B cell (primary cell): ENCODE data around the gene NRL. TPM values are rescaled to one million over a fixed set of nuclear protein-coding genes. Genes with fewer than 3 reads are reported as not detected.

Source experiments
- ATAC-seq: fragments of 200-7000 bp; cut with Tn5 transposase; one replicate; pipeline ENCODE4 v1.10.0; 2021; ENCODE audit warnings: low read depth, mild to moderate bottlenecking, moderate number of reproducible peaks, moderate library complexity
- CTCF ChIA-PET: fragments of 350-600 bp; sonication (Branson Sonifier 250); formaldehyde crosslinking; loops from one replicate; lab custom pipeline; 2021; ENCODE audit warnings: antibody characterized with exemption, inconsistent platforms; lab: Charles Lee
- POLR2A ChIA-PET: fragments of 350-600 bp; sonication (Branson Sonifier 250); formaldehyde crosslinking; loops from one replicate; lab custom pipeline; 2021; ENCODE audit warnings: antibody characterized with exemption; lab: Charles Lee
- DNase-seq: peaks from one replicate; pipeline ENCODE4 v3.0.0; 2013
- H2AFZ ChIP-seq: 2 replicates; pipeline ENCODE4 v1.6.1; 2012; ENCODE audit warnings: mild to moderate bottlenecking, low read depth, low read length; ENCODE audit not compliant: insufficient read depth, poor library complexity, severe bottlenecking
- H3K27ac ChIP-seq, 2 donors: 1 replicate in 1 of 2; 2 replicates in 1 of 2; pipeline ENCODE4 v1.5.1; 2012 to 2013; ENCODE audit warnings: low read length in 2 of 2, mild to moderate bottlenecking in 2 of 2, moderate library complexity in 1 of 2
- H3K27me3 ChIP-seq, 4 experiments: fragments of 200-600 bp in 1 of 4; sonication (generic) in 1 of 4; replicated peaks in 1 of 4; 1 replicate in 2 of 4; 2 replicates in 2 of 4; pipeline versions ENCODE4 v1.6.1 to v1.7.0; 2013 to 2016; ENCODE audit warnings: low read length in 3 of 4, mild to moderate bottlenecking in 2 of 4, mixed read lengths in 1 of 4, moderate library complexity in 1 of 4; ENCODE audit not compliant: insufficient read depth in 4 of 4, control insufficient read depth in 3 of 4; ENCODE audit errors: control extremely low read depth in 1 of 4
- H3K36me3 ChIP-seq, 2 experiments: replicated peaks in 1 of 2; 1 replicate in 1 of 2; 2 replicates in 1 of 2; pipeline versions ENCODE4 v1.6.1 to v1.7.1; 2013; ENCODE audit warnings: low read length in 1 of 2; ENCODE audit not compliant: insufficient read depth in 2 of 2, control insufficient read depth in 1 of 2; ENCODE audit errors: control extremely low read depth in 1 of 2, extremely low read depth in 1 of 2
- H3K4me1 ChIP-seq, 2 donors: fragments of 200-600 bp in 1 of 2; sonication (generic) in 1 of 2; 1 replicate in 1 of 2; 2 replicates in 1 of 2; pipeline versions ENCODE4 v1.5.1 to v1.6.1; 2013 to 2017; ENCODE audit warnings: low read length in 2 of 2; ENCODE audit not compliant: control insufficient read depth in 2 of 2, insufficient read depth in 2 of 2
- H3K4me2 ChIP-seq: replicated peaks from 2 replicates; pipeline ENCODE3; 2012; ENCODE audit warnings: mild to moderate bottlenecking, low read depth, low read length; ENCODE audit not compliant: poor library complexity, severe bottlenecking
- H3K4me3 ChIP-seq, 5 experiments: fragments of 200-600 bp in 1 of 5; sonication (generic) in 1 of 5; 1 replicate in 3 of 5; 2 replicates in 2 of 5; pipeline versions ENCODE4 v1.5.1 to v1.7.0; 2011 to 2016; ENCODE audit warnings: low read length in 4 of 5, mild to moderate bottlenecking in 4 of 5, low read depth in 2 of 5, control low read depth in 1 of 5, moderate library complexity in 1 of 5; ENCODE audit not compliant: insufficient read depth in 1 of 5; ENCODE audit errors: control extremely low read depth in 1 of 5, extremely low read depth in 1 of 5
- H3K79me2 ChIP-seq: fragments of 200-600 bp; sonication (generic); one replicate; pipeline ENCODE4 v1.6.0; 2016; ENCODE audit warnings: low read length; ENCODE audit not compliant: control insufficient read depth, insufficient read depth
- H3K9ac ChIP-seq: fragments of 200-600 bp; sonication (generic); 2 replicates; pipeline ENCODE4 v1.6.1; 2017; ENCODE audit warnings: mild to moderate bottlenecking, low read length, moderate library complexity
- H3K9me3 ChIP-seq, 3 donors: one replicate each; pipeline versions ENCODE4 v1.6.1 to v1.7.1; 2013; ENCODE audit warnings: low read length in 2 of 3; ENCODE audit not compliant: control insufficient read depth in 2 of 3, insufficient read depth in 1 of 3; ENCODE audit errors: control extremely low read depth in 1 of 3
- H4K20me1 ChIP-seq: 2 replicates; pipeline ENCODE4 v1.6.0; 2012; ENCODE audit warnings: mild to moderate bottlenecking, low read length; ENCODE audit not compliant: insufficient read depth, control insufficient read depth, poor library complexity, severe bottlenecking
- H3K27ac Mint-ChIP-seq: one replicate; pipeline ENCODE4 v1.8.0; 2021; ENCODE audit warnings: mixed read lengths
- H3K27me3 Mint-ChIP-seq: one replicate; pipeline ENCODE4 v1.8.0; 2021; ENCODE audit warnings: mixed read lengths
- H3K4me1 Mint-ChIP-seq: one replicate; pipeline ENCODE4 v1.8.0; 2021; ENCODE audit warnings: mixed read lengths
- H3K4me3 Mint-ChIP-seq: one replicate; pipeline ENCODE4 v1.8.0; 2021; ENCODE audit warnings: mixed read lengths
- H3K9me3 Mint-ChIP-seq: one replicate; pipeline ENCODE4 v1.8.0; 2022; ENCODE audit warnings: mixed read lengths; ENCODE audit not compliant: insufficient read depth
- EZH2 ChIP-seq: IDR thresholded peaks from 2 replicates; pipeline ENCODE4 v1.6.1; 2012; ENCODE audit warnings: borderline replicate concordance, low read depth, mild to moderate bottlenecking, moderate library complexity, low read length; ENCODE audit not compliant: insufficient read depth, poor library complexity, severe bottlenecking
- WGBS: methylation state at CpG from one replicate; pipeline ENCODE4 v1.1.5; 2013; ENCODE audit warnings: missing lambda C conversion rate; ENCODE audit not compliant: insufficient coverage; 5-methylcytosine and 5-hydroxymethylcytosine counted together
- intact Hi-C: fragments of 100-400 bp; cut with micrococcal nuclease; formaldehyde crosslinking; loops from one replicate; pipeline ENCODE4 v1.10.0; 2022
- polyA plus RNA-seq: library from polyadenylated mRNA; depleted of rRNA; stranded (reverse); fragments of >200 nt; gene quantifications from 2 replicates; pipeline ENCODE4 v1.2.3, GENCODE V29; 2012
- total RNA-seq, 2 donors: library from RNA; stranded (reverse); fragments of 120-200 nt in 1 of 2; gene quantifications; 1 replicate in 1 of 2; 2 replicates in 1 of 2; pipeline versions ENCODE4 v1.2.3 to v1.2.4, GENCODE V29; 2013 to 2022
- TF ChIP-seq, protein P1 (sequence below): fragments of 200-600 bp; IDR thresholded peaks from one replicate; pipeline ENCODE4 v1.8.0; 2022; ENCODE audit warnings: antibody characterized with exemption, mild to moderate bottlenecking

Gene NRL
- total and polyA plus RNA-seq, 2 donors (not counting 1 experiment from before 2014, with no cell fraction given), result 7.0 to 8.8 TPM

DNA sequence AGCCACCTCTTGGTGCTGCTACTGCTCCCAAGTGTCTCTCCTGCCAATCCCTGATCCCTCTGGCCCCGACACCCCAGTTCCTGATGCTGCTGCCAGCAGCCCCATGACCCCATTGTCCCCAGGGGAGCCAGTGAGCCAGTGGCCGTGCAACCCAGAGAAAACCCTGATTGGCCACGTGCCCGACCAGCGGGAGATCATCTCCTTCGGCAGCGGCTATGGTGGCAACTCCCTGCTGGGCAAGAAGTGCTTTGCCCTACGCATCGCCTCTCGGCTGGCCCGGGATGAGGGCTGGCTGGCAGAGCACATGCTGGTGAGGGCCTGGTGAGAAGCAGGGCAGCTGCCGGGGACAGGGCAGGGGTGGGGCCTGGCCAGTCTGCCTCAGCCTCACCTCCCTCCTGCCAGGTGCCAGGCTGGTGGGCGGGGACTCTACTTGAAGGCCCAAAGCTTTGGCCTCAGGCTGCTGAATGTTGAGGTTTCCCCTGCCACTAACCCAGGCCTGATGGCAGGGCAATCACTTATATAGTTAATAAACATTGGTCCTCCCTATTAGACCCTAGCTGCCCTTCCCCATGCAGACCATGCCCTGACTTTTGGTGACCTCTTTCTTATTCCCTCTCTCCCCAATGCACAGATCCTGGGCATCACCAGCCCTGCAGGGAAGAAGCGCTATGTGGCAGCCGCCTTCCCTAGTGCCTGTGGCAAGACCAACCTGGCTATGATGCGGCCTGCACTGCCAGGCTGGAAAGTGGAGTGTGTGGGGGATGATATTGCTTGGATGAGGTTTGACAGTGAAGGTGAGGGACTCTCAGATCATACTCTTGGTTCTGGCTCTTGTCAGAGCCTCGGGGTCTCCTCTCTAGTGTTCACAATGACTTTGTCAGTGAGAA is 15.6 kb downstream of the NRL start:
- intact Hi-C loops, result no loop called here
- Histone ChIP-seq H3K27me3 (no peaks in the 10 kb centered on the region), H3K27ac (no peak overlapping the region), H3K4me1 (peaks cover 5 to 19% of the 10 kb centered on the region in 2 donors), H3K36me3 (peaks cover 2 to 63% of the 10 kb centered on the region in 2 experiments), H3K9ac (no peak overlapping the region), H4K20me1 (peaks cover 7% of the 10 kb centered on the region), H3K4me2 (no peak overlapping the region), H3K79me2 (peaks cover 44% of the 10 kb centered on the region), H3K9me3 (no peaks in the 10 kb centered on the region), H3K4me3 (no peak overlapping the region), H2AFZ (no peak overlapping the region)
- DNase-seq (no peak), ATAC-seq (no peak)
- Mint-ChIP-seq H3K9me3 (no peaks in the 10 kb centered on the region), H3K4me1 (peaks cover 18% of the 10 kb centered on the region), H3K27ac (no peak overlapping the region), H3K4me3 (no peak overlapping the region), H3K27me3 (no peaks in the 10 kb centered on the region)
- CTCF ChIA-PET, result interaction anchor here (1.4 to 12.1 kb wide), 3 partner anchors 6 to 9 kb away, joined by 5 to 292 read pairs (median 292); partner anchors contain the start of gene PCK2
- TF ChIP-seq EZH2, result no peak
- TF ChIP-seq, protein P1, sequence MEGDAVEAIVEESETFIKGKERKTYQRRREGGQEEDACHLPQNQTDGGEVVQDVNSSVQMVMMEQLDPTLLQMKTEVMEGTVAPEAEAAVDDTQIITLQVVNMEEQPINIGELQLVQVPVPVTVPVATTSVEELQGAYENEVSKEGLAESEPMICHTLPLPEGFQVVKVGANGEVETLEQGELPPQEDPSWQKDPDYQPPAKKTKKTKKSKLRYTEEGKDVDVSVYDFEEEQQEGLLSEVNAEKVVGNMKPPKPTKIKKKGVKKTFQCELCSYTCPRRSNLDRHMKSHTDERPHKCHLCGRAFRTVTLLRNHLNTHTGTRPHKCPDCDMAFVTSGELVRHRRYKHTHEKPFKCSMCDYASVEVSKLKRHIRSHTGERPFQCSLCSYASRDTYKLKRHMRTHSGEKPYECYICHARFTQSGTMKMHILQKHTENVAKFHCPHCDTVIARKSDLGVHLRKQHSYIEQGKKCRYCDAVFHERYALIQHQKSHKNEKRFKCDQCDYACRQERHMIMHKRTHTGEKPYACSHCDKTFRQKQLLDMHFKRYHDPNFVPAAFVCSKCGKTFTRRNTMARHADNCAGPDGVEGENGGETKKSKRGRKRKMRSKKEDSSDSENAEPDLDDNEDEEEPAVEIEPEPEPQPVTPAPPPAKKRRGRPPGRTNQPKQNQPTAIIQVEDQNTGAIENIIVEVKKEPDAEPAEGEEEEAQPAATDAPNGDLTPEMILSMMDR, result no peak
- WGBS, result 97% methylated on average over 16 of the region's 17 CpGs
- POLR2A ChIA-PET, result no interaction called here
